ENCODE measurements around the gene RAB12.

The RAB12 gene

GRCh38 chr18:8656232-8656631 is 47.0 kb downstream of the RAB12 start (continued):
- TF ChIP-seq SNAI2 (CRISPR knock-in tag; IDR thresholded peaks at IDR 0.05), result no peak
- no peak for TF ChIP-seq ZNF70 (CRISPR knock-in tag; IDR thresholded peaks at IDR 0.05)
- TF ChIP-seq, protein P1, sequence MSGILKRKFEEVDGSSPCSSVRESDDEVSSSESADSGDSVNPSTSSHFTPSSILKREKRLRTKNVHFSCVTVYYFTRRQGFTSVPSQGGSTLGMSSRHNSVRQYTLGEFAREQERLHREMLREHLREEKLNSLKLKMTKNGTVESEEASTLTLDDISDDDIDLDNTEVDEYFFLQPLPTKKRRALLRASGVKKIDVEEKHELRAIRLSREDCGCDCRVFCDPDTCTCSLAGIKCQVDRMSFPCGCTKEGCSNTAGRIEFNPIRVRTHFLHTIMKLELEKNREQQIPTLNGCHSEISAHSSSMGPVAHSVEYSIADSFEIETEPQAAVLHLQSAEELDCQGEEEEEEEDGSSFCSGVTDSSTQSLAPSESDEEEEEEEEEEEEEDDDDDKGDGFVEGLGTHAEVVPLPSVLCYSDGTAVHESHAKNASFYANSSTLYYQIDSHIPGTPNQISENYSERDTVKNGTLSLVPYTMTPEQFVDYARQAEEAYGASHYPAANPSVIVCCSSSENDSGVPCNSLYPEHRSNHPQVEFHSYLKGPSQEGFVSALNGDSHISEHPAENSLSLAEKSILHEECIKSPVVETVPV (CRISPR knock-in tag; IDR thresholded peaks at IDR 0.05), result no peak

DNA sequence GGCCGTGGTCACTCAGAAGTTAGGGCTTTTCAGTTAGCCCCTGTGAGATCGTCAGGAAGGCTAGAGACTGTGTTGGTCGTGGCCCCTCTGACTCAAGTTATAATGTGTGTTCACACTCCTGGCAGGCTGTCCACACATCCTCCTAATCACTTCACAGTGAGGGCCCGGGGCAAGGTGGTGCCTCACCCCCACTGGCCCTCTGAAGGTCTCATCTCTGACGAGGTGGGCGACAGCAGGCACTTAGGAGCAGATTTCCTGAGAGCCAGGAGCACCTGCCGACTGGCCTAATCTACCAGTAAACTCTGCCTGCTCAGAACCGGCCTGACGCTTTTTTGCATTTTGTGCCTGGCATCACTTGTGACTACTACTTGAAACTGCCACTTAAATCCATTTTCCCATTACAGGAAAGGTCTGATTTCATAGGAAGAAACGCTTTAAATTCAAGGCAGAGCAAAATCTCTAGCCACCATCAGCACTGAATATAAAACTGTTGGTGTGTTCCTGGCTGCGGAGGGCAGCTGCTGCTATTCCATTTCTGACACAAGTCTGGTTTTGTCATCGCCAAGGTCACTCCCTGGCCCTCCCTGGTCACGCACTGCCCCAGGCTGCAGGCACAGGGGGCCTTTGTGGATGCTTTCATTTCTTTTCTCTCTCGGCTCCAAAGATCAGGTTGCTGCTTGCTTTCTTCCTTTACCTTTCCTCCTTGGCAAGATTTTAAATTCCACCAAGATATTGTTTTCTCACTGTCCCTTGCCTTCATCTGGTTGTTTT is 48.0 kb downstream of the RAB12 start:
- TF ChIP-seq TOX (CRISPR knock-in tag; IDR thresholded peaks at IDR 0.05; ENCODE audit: borderline replicate concordance) (no peak), GLIS3 (CRISPR knock-in tag; IDR thresholded peaks at IDR 0.05) (no peak), CREB5 (CRISPR knock-in tag; IDR thresholded peaks at IDR 0.05; ENCODE audit: low read depth) (no peak), PPARA (CRISPR knock-in tag; IDR thresholded peaks at IDR 0.05; ENCODE audit: borderline replicate concordance) (no peak), SNAI2 (CRISPR knock-in tag; IDR thresholded peaks at IDR 0.05) (no peak), ZNF565 (CRISPR knock-in tag; conservative IDR thresholded peaks at IDR 0.05; ENCODE audit: low read depth) (no peak), ZNF8 (CRISPR knock-in tag; IDR thresholded peaks at IDR 0.05) (no peak), CSDC2 (CRISPR knock-in tag; IDR thresholded peaks at IDR 0.05) (no peak)
- TF ChIP-seq, protein P2, sequence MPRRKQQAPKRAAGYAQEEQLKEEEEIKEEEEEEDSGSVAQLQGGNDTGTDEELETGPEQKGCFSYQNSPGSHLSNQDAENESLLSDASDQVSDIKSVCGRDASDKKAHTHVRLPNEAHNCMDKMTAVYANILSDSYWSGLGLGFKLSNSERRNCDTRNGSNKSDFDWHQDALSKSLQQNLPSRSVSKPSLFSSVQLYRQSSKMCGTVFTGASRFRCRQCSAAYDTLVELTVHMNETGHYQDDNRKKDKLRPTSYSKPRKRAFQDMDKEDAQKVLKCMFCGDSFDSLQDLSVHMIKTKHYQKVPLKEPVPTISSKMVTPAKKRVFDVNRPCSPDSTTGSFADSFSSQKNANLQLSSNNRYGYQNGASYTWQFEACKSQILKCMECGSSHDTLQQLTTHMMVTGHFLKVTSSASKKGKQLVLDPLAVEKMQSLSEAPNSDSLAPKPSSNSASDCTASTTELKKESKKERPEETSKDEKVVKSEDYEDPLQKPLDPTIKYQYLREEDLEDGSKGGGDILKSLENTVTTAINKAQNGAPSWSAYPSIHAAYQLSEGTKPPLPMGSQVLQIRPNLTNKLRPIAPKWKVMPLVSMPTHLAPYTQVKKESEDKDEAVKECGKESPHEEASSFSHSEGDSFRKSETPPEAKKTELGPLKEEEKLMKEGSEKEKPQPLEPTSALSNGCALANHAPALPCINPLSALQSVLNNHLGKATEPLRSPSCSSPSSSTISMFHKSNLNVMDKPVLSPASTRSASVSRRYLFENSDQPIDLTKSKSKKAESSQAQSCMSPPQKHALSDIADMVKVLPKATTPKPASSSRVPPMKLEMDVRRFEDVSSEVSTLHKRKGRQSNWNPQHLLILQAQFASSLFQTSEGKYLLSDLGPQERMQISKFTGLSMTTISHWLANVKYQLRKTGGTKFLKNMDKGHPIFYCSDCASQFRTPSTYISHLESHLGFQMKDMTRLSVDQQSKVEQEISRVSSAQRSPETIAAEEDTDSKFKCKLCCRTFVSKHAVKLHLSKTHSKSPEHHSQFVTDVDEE (CRISPR knock-in tag; IDR thresholded peaks at IDR 0.05), result no peak
- TF ChIP-seq, protein P3, sequence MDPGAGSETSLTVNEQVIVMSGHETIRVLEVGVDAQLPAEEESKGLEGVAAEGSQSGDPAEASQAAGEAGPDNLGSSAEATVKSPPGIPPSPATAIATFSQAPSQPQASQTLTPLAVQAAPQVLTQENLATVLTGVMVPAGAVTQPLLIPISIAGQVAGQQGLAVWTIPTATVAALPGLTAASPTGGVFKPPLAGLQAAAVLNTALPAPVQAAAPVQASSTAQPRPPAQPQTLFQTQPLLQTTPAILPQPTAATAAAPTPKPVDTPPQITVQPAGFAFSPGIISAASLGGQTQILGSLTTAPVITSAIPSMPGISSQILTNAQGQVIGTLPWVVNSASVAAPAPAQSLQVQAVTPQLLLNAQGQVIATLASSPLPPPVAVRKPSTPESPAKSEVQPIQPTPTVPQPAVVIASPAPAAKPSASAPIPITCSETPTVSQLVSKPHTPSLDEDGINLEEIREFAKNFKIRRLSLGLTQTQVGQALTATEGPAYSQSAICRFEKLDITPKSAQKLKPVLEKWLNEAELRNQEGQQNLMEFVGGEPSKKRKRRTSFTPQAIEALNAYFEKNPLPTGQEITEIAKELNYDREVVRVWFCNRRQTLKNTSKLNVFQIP (CRISPR knock-in tag; IDR thresholded peaks at IDR 0.05; ENCODE audit: borderline replicate concordance, low read depth), result no peak

DNA sequence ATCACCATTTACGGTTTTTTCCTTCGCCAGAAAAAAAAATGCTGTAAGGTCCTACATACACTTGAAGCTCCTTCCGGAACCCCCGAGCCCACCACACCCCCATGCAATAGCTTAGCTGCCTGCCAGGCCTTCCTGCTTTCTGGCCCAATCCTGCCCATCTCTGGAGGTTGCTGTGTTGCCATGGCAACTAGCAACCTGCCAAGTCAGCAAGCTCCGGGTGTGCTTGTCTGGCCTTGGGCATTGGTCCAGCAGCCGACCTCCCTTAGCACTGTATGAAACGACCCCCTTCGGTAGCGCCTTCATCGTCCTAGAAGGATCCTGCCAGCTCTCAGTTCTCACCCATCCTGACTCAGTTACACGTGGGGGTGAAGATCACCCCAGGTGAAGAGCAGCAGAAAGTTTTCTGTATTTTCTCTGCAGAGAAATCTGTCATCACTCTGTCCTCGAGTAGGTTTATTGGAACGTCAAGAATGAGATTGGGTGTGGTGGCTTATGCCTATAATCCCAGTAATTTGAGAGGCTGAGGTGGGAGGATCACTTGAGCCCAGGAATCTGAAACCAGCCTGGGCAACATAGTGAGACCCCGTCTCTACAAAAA is 48.7 kb downstream of the RAB12 start:
- TF ChIP-seq GLIS3 (CRISPR knock-in tag; IDR thresholded peaks at IDR 0.05), result no peak
- TF ChIP-seq TCF4 (CRISPR knock-in tag; IDR thresholded peaks at IDR 0.05; ENCODE audit: borderline replicate concordance), result no peak
- no peak for TF ChIP-seq ZNF70 (CRISPR knock-in tag; IDR thresholded peaks at IDR 0.05)
- TF ChIP-seq OSR1 (CRISPR knock-in tag; IDR thresholded peaks at IDR 0.05), result no peak
- no peak for ATAC-seq

More for the DNA sequence above, 48.0 kb downstream of the RAB12 start:
- ATAC-seq, result no peak

GRCh38 chr18:8658858-8659485 is 49.7 kb downstream of the RAB12 start:
- no peak for ATAC-seq
- TF ChIP-seq, protein P1 (CRISPR knock-in tag; IDR thresholded peaks at IDR 0.05), result no peak
- TF ChIP-seq ZNF8 (CRISPR knock-in tag; IDR thresholded peaks at IDR 0.05) (no peak), ZNF70 (CRISPR knock-in tag; IDR thresholded peaks at IDR 0.05) (no peak), ZNF565 (CRISPR knock-in tag; conservative IDR thresholded peaks at IDR 0.05; ENCODE audit: low read depth) (no peak), ZFP3 (CRISPR knock-in tag; IDR thresholded peaks at IDR 0.05) (no peak), PPARA (CRISPR knock-in tag; IDR thresholded peaks at IDR 0.05; ENCODE audit: borderline replicate concordance) (no peak)
- TF ChIP-seq, protein P2 (CRISPR knock-in tag; IDR thresholded peaks at IDR 0.05), result no peak

Measured in SK-N-SH treated with all-trans-retinoic acid at 6 μM for 48 hours (cell line).